ENCODE data around the gene BBS12. TPM values are rescaled to one million over a fixed set of nuclear protein-coding genes. Genes with fewer than 3 reads are reported as not detected.

Gene BBS12
- total and polyA plus RNA-seq, 3 experiments from 2014 or later: 1.7 to 2.1 (median 1.8) TPM

DNA sequence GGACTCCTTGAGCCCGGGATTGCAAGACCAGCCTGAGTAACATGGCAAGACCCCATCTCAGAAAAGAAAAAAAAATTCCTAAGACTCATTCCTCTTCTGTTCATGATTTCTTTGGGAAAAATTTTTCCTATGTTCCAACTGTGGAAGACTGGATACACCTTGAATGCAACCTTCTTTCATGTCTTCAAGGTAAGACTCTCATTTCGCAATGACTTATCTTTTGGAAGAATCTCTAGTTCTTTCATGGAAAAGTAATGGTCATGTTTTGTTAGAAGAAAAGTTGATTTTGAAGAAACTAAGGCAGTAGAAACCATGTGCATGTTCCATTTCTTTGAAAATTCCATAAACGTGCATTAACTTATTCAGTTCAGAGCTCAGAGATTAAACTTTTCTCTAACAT is 26.0 kb upstream of the BBS12 start:
- H3K4me3 ChIP-seq (ENCODE audit: low read length): no peak overlapping the region
- peaks cover 3% of the 10 kb centered on the region for H3K4me1 ChIP-seq (ENCODE audit: insufficient read depth, low read length)
- no peaks in the 10 kb centered on the region for H3K27me3 ChIP-seq (ENCODE audit: insufficient read depth, low read length, poor library complexity, severe bottlenecking)
- Mint-ChIP-seq H3K36me3 (peaks cover 0 to 1% (median 0%) of the 10 kb centered on the region in 3 donors), H3K27me3 (peaks cover 8 to 48% of the 10 kb centered on the region in 2 donors), H3K27ac (no peak overlapping the region), H3K9me3 (no peaks in the 10 kb centered on the region), H3K4me1 (peaks cover 0 to 10% (median 9%) of the 10 kb centered on the region in 3 donors), H3K4me3 (no peak overlapping the region)
- H3K27ac ChIP-seq (ENCODE audit: low read depth, low read length): no peak overlapping the region
- no peaks in the 10 kb centered on the region for H3K36me3 ChIP-seq (ENCODE audit: insufficient read depth, low read length)
- DNase-seq: no peak
- ChIA-PET CTCF (interaction anchor here (0.6 kb wide), 1 partner anchor 11 kb away, joined by 3 read pairs; no protein-coding TSS in a partner anchor), POLR2A (interaction anchor here (0.7 kb wide), 1 partner anchor 11 kb away, joined by 4 read pairs; no protein-coding TSS in a partner anchor)
- no peaks in the 10 kb centered on the region for H3K9me3 ChIP-seq (ENCODE audit: low read length)

DNA sequence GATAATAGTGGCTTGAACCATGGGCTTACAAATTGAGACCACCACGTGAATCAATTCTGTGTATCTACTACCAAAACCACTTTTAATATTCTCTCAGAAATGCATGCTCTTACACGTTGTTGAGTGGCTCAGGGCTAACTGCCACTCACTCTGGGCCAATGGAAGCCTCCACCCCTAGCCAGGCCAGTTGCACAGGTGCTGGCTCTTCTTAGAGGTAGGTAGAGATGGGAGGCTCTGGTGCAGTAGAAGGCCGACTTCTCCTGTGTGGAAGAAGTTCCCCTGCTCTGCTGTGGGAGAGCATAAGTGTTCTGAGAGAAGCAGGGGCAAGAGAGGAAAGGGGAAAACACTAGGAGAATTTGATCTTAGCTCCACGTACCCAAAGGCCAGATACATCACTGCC is 25.0 kb upstream of the BBS12 start:
- Mint-ChIP-seq H3K27ac (no peak overlapping the region), H3K4me1 (peaks cover 0 to 10% (median 9%) of the 10 kb centered on the region in 3 donors)
- CTCF ChIA-PET: interaction anchor here (1.3 kb wide), 1 partner anchor 10 kb away, joined by 4 read pairs; no protein-coding TSS in a partner anchor

DNA sequence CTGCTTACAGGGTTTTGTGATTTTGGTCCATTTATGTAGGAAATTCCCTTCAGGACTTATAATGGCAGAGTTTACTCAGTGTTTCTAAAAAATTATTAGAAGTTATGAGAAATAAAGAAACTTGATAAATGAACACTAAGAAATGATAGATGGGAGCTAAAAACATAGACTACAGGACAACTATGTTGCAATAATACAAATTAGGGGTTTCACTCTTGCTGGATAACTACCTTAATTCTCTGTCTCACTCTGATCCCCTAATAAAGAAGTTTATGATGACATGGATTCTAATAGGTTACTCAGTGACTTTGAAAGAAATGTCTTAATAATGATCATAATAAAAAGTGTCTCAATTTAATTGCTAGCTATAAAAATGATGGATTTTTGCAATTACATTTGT is 23.3 kb upstream of the BBS12 start:
- Histone ChIP-seq H3K27me3 (ENCODE audit: insufficient read depth, low read length, poor library complexity, severe bottlenecking) (no peaks in the 10 kb centered on the region), H3K4me1 (ENCODE audit: insufficient read depth, low read length) (peaks cover 3% of the 10 kb centered on the region), H3K4me3 (ENCODE audit: low read length) (no peak overlapping the region), H3K36me3 (ENCODE audit: insufficient read depth, low read length) (no peaks in the 10 kb centered on the region), H3K9me3 (ENCODE audit: low read length) (no peaks in the 10 kb centered on the region), H3K27ac (ENCODE audit: low read depth, low read length) (no peak overlapping the region)
- Mint-ChIP-seq H3K36me3 (peaks cover 0 to 1% (median 0%) of the 10 kb centered on the region in 3 donors), H3K27ac (no peak overlapping the region), H3K4me1 (peaks cover 0 to 10% (median 9%) of the 10 kb centered on the region in 3 donors), H3K27me3 (peaks cover 6 to 38% of the 10 kb centered on the region in 2 donors), H3K9me3 (no peaks in the 10 kb centered on the region), H3K4me3 (no peak overlapping the region)
- POLR2A ChIA-PET: no interaction called here
- DNase-seq: no peak
- CTCF ChIA-PET: no interaction called here

More for the DNA sequence above, 25.0 kb upstream of the BBS12 start:
- no peak overlapping the region for H3K27ac ChIP-seq (ENCODE audit: low read depth, low read length)
- H3K4me3 ChIP-seq (ENCODE audit: low read length): no peak overlapping the region
- no peak for DNase-seq
- Mint-ChIP-seq H3K27me3 (peaks cover 3 to 43% of the 10 kb centered on the region in 2 donors), H3K4me3 (no peak overlapping the region), H3K36me3 (peaks cover 0 to 1% (median 0%) of the 10 kb centered on the region in 3 donors), H3K9me3 (no peaks in the 10 kb centered on the region)
- H3K27me3 ChIP-seq (ENCODE audit: insufficient read depth, low read length, poor library complexity, severe bottlenecking): no peaks in the 10 kb centered on the region
- no peaks in the 10 kb centered on the region for H3K9me3 ChIP-seq (ENCODE audit: low read length)
- H3K4me1 ChIP-seq (ENCODE audit: insufficient read depth, low read length): peaks cover 3% of the 10 kb centered on the region
- POLR2A ChIA-PET: no interaction called here
- H3K36me3 ChIP-seq (ENCODE audit: insufficient read depth, low read length): no peaks in the 10 kb centered on the region

DNA sequence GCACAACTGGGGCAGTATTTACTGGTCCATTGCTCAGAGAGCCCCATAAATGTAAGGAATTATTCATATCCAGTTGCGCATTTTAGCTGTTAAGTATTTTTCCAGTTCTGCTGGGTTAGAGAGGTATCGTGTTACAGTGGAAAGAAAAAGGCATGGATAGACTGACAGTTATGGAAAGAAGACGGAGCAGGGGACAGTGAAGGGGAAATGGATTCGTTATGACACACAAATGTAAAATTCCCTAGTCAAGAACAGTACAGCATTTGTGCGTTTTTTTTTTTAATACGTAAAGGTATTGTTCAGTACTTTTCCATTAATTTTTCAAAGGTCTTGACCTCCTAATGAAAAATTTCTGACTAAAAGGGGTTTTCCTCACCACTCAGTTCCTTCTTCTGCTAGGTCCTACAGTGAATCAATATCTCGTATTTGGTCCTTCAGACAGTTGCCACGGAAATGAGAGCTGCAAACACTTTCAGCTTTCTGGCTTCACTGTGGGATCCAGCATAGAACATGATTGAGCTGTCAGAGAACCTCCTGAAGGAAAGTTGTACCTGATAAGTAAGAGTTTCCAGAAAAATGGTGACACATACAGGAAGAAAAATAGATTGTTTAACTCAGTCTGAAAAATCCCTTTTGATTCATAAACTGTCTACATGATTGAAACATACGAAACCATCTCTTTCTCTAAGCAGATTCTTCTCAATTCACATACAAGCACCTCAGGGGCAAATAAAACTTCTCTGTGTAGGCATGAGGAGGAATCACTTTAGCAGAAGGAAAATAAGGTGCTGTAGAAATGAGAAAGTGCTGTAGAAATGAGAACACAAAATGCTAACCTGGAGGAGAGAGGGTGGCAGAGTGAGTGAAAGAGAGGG is 21.8 kb upstream of the BBS12 start:
- H3K27me3 ChIP-seq (ENCODE audit: insufficient read depth, low read length, poor library complexity, severe bottlenecking): no peaks in the 10 kb centered on the region
- H3K36me3 ChIP-seq (ENCODE audit: insufficient read depth, low read length): no peaks in the 10 kb centered on the region
- no peak overlapping the region for H3K4me3 ChIP-seq (ENCODE audit: low read length)
- Mint-ChIP-seq H3K4me3 (peak overlapping the region in 2 of 7 donors; percentile 16 to 37), H3K36me3 (peaks cover 0 to 1% (median 0%) of the 10 kb centered on the region in 3 donors), H3K9me3 (no peaks in the 10 kb centered on the region), H3K4me1 (peaks cover 0 to 18% (median 12%) of the 10 kb centered on the region in 3 donors), H3K27ac (no peak overlapping the region), H3K27me3 (peaks cover 6 to 27% of the 10 kb centered on the region in 2 donors)
- ChIA-PET CTCF (no interaction called here), POLR2A (no interaction called here)
- DNase-seq: no peak
- no peak overlapping the region for H3K27ac ChIP-seq (ENCODE audit: low read depth, low read length)
- no peaks in the 10 kb centered on the region for H3K9me3 ChIP-seq (ENCODE audit: low read length)
- peaks cover 3% of the 10 kb centered on the region for H3K4me1 ChIP-seq (ENCODE audit: insufficient read depth, low read length)

DNA sequence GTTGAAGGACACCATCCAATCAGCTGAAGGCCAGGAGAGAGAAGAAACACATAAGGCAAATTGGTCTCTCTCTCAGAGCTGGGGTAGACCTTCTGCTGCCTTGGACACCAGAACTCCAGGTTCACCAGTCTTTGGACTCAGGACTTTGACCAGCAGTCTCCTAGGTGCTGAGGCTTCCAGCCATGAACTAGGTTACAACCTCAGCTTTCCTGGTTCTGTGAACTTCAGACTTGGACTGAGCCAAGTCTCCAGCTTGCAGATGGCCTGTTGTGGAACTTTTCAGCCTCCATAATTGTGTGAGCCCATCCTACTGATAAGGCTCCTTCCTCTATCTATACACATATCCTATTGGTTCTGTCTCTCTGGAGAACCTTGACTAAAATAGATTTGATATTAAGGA is 20.6 kb upstream of the BBS12 start:
- no peak for DNase-seq
- H3K27me3 Mint-ChIP-seq: peaks cover 6 to 25% of the 10 kb centered on the region in 2 donors
- CTCF ChIA-PET: no interaction called here
- POLR2A ChIA-PET: no interaction called here
- peaks cover 2 to 21% (median 15%) of the 10 kb centered on the region in 3 donors for H3K4me1 Mint-ChIP-seq
- no peaks in the 10 kb centered on the region for H3K27me3 ChIP-seq (ENCODE audit: insufficient read depth, low read length, poor library complexity, severe bottlenecking)
- H3K27ac Mint-ChIP-seq: no peak overlapping the region
- no peaks in the 10 kb centered on the region for H3K9me3 Mint-ChIP-seq
- H3K4me3 Mint-ChIP-seq: no peak overlapping the region
- no peak overlapping the region for H3K27ac ChIP-seq (ENCODE audit: low read depth, low read length)
- H3K36me3 Mint-ChIP-seq: peaks cover 0 to 1% (median 0%) of the 10 kb centered on the region in 3 donors
- peaks cover 3% of the 10 kb centered on the region for H3K4me1 ChIP-seq (ENCODE audit: insufficient read depth, low read length)
- no peaks in the 10 kb centered on the region for H3K9me3 ChIP-seq (ENCODE audit: low read length)
- H3K36me3 ChIP-seq (ENCODE audit: insufficient read depth, low read length): no peaks in the 10 kb centered on the region
- H3K4me3 ChIP-seq (ENCODE audit: low read length): no peak overlapping the region

DNA sequence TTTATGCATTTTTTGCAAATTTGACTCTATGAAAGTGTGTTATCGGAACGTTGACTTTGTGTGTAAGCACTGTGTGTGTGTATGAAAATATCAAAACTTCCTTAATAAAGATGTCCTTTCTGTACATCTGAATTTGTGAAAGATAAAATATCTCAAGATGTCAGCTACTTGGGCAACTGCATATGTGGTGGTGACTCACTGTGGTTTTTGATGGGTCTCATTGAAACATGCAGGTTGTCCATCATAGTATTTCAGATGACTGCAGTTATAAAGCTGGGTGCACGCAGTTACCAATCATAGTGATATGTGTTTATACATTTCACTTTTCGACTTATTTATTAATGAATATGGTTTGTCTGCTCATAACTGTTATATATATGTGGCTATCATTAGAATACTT is 19.7 kb upstream of the BBS12 start:
- H3K4me3 Mint-ChIP-seq: no peak overlapping the region
- H3K4me1 Mint-ChIP-seq: peaks cover 2 to 22% (median 16%) of the 10 kb centered on the region in 3 donors
- H3K27ac Mint-ChIP-seq: no peak overlapping the region
- no peak for DNase-seq
- H3K9me3 Mint-ChIP-seq: no peaks in the 10 kb centered on the region
- H3K27me3 Mint-ChIP-seq: peaks cover 3 to 23% of the 10 kb centered on the region in 2 donors
- no peak overlapping the region for H3K4me3 ChIP-seq (ENCODE audit: low read length)
- peaks cover 3% of the 10 kb centered on the region for H3K4me1 ChIP-seq (ENCODE audit: insufficient read depth, low read length)
- H3K27ac ChIP-seq (ENCODE audit: low read depth, low read length): no peak overlapping the region
- ChIA-PET POLR2A (no interaction called here), CTCF (no interaction called here)
- H3K27me3 ChIP-seq (ENCODE audit: insufficient read depth, low read length, poor library complexity, severe bottlenecking): no peaks in the 10 kb centered on the region
- H3K36me3 Mint-ChIP-seq: peaks cover 0 to 1% (median 0%) of the 10 kb centered on the region in 3 donors
- no peaks in the 10 kb centered on the region for H3K36me3 ChIP-seq (ENCODE audit: insufficient read depth, low read length)
- H3K9me3 ChIP-seq (ENCODE audit: low read length): no peaks in the 10 kb centered on the region

DNA sequence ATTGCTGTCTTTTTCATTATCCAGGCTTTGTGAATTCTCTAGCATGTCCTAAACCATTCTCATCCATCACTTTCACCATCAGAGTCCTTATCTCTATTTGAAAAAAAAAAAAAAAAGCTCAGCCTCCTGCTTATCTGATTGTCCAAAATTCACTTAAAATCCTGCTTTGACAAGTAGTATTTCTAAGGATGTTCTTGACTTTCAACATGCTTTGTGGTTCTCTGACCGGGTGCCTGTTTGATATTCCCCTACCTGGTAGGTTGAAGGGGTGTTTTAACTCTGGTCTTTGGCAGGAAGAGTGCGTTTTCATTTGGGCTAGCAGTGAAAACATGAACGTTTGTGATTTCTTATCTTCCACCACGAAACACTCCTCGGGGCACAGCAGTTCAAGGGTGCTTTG is 17.3 kb upstream of the BBS12 start:
- Histone ChIP-seq H3K27ac (ENCODE audit: low read depth, low read length) (no peak overlapping the region), H3K4me3 (ENCODE audit: low read length) (no peak overlapping the region), H3K27me3 (ENCODE audit: insufficient read depth, low read length, poor library complexity, severe bottlenecking) (no peaks in the 10 kb centered on the region), H3K4me1 (ENCODE audit: insufficient read depth, low read length) (peaks cover 3% of the 10 kb centered on the region), H3K36me3 (ENCODE audit: insufficient read depth, low read length) (no peaks in the 10 kb centered on the region), H3K9me3 (ENCODE audit: low read length) (no peaks in the 10 kb centered on the region)
- POLR2A ChIA-PET: no interaction called here
- Mint-ChIP-seq H3K4me1 (peaks cover 2 to 22% (median 16%) of the 10 kb centered on the region in 3 donors), H3K27me3 (peaks cover 6 to 20% of the 10 kb centered on the region in 2 donors), H3K9me3 (no peaks in the 10 kb centered on the region), H3K4me3 (no peak overlapping the region), H3K27ac (peak overlapping the region in 1 of 8 donors; percentile 23), H3K36me3 (peaks cover 0 to 1% (median 0%) of the 10 kb centered on the region in 3 donors)
- no peak for DNase-seq
- CTCF ChIA-PET: no interaction called here

DNA sequence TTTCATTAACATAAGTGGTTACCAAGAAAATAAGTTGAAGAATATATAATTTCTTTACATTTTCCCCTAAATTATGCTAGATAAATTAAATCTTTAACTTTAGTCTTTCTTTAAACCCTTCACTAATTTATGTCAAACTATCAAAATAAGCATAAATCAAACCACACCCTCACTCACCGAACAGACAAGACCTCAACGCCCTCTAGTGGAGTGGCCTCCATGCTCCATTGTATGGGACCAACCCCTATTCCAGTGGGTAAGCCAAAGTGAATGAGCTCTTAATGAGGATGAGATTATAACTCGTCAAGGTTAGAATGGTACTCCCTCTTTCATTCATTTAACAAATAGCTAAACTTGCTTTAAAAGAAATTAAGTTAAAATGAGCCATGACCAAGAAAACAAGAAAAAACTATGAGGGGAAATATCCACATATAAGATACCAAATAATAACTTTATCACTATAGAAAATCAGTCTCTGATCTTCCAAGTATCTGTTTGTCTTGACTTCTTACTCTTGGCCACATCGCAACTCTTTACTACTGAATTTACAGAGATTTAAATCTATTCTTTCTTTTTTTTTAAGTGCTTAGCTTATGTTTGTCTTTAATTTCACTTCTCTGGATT is 15.6 kb upstream of the BBS12 start:
- peak; percentile 33 to 76 (median 49) for DNase-seq
- H3K4me1 Mint-ChIP-seq: peaks cover 2 to 12% (median 7%) of the 10 kb centered on the region in 3 donors
- no peak overlapping the region for H3K4me3 Mint-ChIP-seq
- Histone ChIP-seq H3K36me3 (ENCODE audit: insufficient read depth, low read length) (no peaks in the 10 kb centered on the region), H3K4me3 (ENCODE audit: low read length) (no peak overlapping the region), H3K27ac (ENCODE audit: low read depth, low read length) (no peak overlapping the region), H3K4me1 (ENCODE audit: insufficient read depth, low read length) (no peaks in the 10 kb centered on the region), H3K9me3 (ENCODE audit: low read length) (no peaks in the 10 kb centered on the region), H3K27me3 (ENCODE audit: insufficient read depth, low read length, poor library complexity, severe bottlenecking) (no peaks in the 10 kb centered on the region)
- peaks cover 10% of the 10 kb centered on the region in 2 donors for H3K27me3 Mint-ChIP-seq
- no peaks in the 10 kb centered on the region for H3K9me3 Mint-ChIP-seq
- ChIA-PET CTCF (interaction anchor here (0.5 to 2.3 kb wide), 16 partner anchors 9 to 816 kb away, joined by 3 to 20 read pairs (median 4); partner anchors contain the start of gene BBS12), POLR2A (no interaction called here)
- no peak overlapping the region for H3K27ac Mint-ChIP-seq
- H3K36me3 Mint-ChIP-seq: no peaks in the 10 kb centered on the region

All from CD8-positive, alpha-beta memory T cell (primary cell).